ENCODE data around the gene PLXNA4. TPM values are rescaled to one million over a fixed set of nuclear protein-coding genes. Genes with fewer than 3 reads are reported as not detected.
A peak's percentile ranks its signal among the peaks of the same experiment; 100 is the strongest.

PLXNA4 gene
- total RNA-seq, 2 donors from 2014 or later = 12.2 to 27.7 TPM

- Histone ChIP-seq H3K9me3 (no peaks in the 10 kb centered on the region), H3K4me3 (no peak overlapping the region), H3K27ac (no peak overlapping the region), H3K4me1 (ENCODE audit: control insufficient read depth in 1 of 2, low read depth in 2 of 2) (no peaks in the 10 kb centered on the region), H3K36me3 (no peaks in the 10 kb centered on the region), H3K27me3 (replicated peaks; ENCODE audit: insufficient read depth) (no peaks in the 10 kb centered on the region)
- ATAC-seq (ENCODE audit: insufficient number of reproducible peaks, low FRiP score, low read depth) = no peak
- no peak for DNase-seq (ENCODE audit: low spot score)
- no peak for TF ChIP-seq CTCF (IDR thresholded peaks at IDR 0.05)
Observed at GRCh38 chr7:132199626-132200025, 376.6 kb downstream of the PLXNA4 start.

GRCh38 chr7:132197772-132198171 is 378.5 kb downstream of the PLXNA4 start:
- Histone ChIP-seq H3K4me3 (no peak overlapping the region), H3K9me3 (no peaks in the 10 kb centered on the region), H3K27me3 (replicated peaks; ENCODE audit: insufficient read depth) (no peaks in the 10 kb centered on the region), H3K27ac (no peak overlapping the region), H3K36me3 (no peaks in the 10 kb centered on the region), H3K4me1 (ENCODE audit: control insufficient read depth in 1 of 2, low read depth in 2 of 2) (no peaks in the 10 kb centered on the region)
- no peak for TF ChIP-seq CTCF (IDR thresholded peaks at IDR 0.05)
- DNase-seq (ENCODE audit: low spot score) = no peak
- no peak for ATAC-seq (ENCODE audit: insufficient number of reproducible peaks, low FRiP score, low read depth)

GRCh38 chr7:132193898-132194297 is 382.4 kb downstream of the PLXNA4 start:
- no peaks in the 10 kb centered on the region for H3K36me3 ChIP-seq
- no peaks in the 10 kb centered on the region for H3K9me3 ChIP-seq
- DNase-seq (ENCODE audit: low spot score) = no peak
- no peak for ATAC-seq (ENCODE audit: insufficient number of reproducible peaks, low FRiP score, low read depth)
- no peak overlapping the region for H3K27ac ChIP-seq
- no peaks in the 10 kb centered on the region for H3K27me3 ChIP-seq (replicated peaks; ENCODE audit: insufficient read depth)
- H3K4me1 ChIP-seq (ENCODE audit: control insufficient read depth in 1 of 2, low read depth in 2 of 2) = peaks cover 4 to 14% of the 10 kb centered on the region in 2 donors
- no peak for TF ChIP-seq CTCF (IDR thresholded peaks at IDR 0.05)
- H3K4me3 ChIP-seq = no peak overlapping the region

- ATAC-seq (ENCODE audit: insufficient number of reproducible peaks, low FRiP score, low read depth) (no peak), DNase-seq (ENCODE audit: low spot score) (no peak)
- peaks cover 3% of the 10 kb centered on the region for H3K9me3 ChIP-seq
- H3K27me3 ChIP-seq (replicated peaks; ENCODE audit: insufficient read depth) = no peaks in the 10 kb centered on the region
- peaks cover 3% of the 10 kb centered on the region for H3K36me3 ChIP-seq
- no peak overlapping the region for H3K27ac ChIP-seq
- H3K4me3 ChIP-seq = no peak overlapping the region
- peaks cover 4 to 14% of the 10 kb centered on the region in 2 donors for H3K4me1 ChIP-seq (ENCODE audit: control insufficient read depth in 1 of 2, low read depth in 2 of 2)
- no peak for TF ChIP-seq CTCF (IDR thresholded peaks at IDR 0.05)
Observed at GRCh38 chr7:132192809-132193208, 383.5 kb downstream of the PLXNA4 start.

GRCh38 chr7:132191418-132191817 is 384.9 kb downstream of the PLXNA4 start:
- Histone ChIP-seq H3K4me1 (ENCODE audit: control insufficient read depth in 1 of 2, low read depth in 2 of 2) (peaks cover 4 to 14% of the 10 kb centered on the region in 2 donors), H3K36me3 (peaks cover 10% of the 10 kb centered on the region), H3K4me3 (no peak overlapping the region), H3K9me3 (peaks cover 11% of the 10 kb centered on the region), H3K27me3 (replicated peaks; ENCODE audit: insufficient read depth) (no peaks in the 10 kb centered on the region), H3K27ac (no peak overlapping the region)
- no peak for TF ChIP-seq CTCF (IDR thresholded peaks at IDR 0.05)
- ATAC-seq (ENCODE audit: insufficient number of reproducible peaks, low FRiP score, low read depth) = peak; percentile 33
- no peak for DNase-seq (ENCODE audit: low spot score)

Data from thoracic aorta (tissue), 2 donors.